BLaER1 (cell line): ENCODE data around the gene ARF3.
A peak's percentile ranks its signal among the peaks of the same experiment; 100 is the strongest.

Experiments used
- H3K27ac ChIP-seq: shearing (Covaris generic); formaldehyde crosslinking; 2 replicates; pipeline ENCODE4 v1.8.1; 2022
- H3K27me3 ChIP-seq: shearing (Covaris generic); formaldehyde crosslinking; 2 replicates; pipeline ENCODE4 v1.8.1; 2022
- H3K36me3 ChIP-seq: shearing (Covaris generic); formaldehyde crosslinking; 2 replicates; pipeline ENCODE4 v1.8.1; 2022
- H3K4me1 ChIP-seq: shearing (Covaris generic); formaldehyde crosslinking; 2 replicates; pipeline ENCODE4 v1.8.1; 2022
- H3K4me2 ChIP-seq: shearing (Covaris generic); formaldehyde crosslinking; 2 replicates; pipeline ENCODE4 v1.8.1; 2022
- H3K4me3 ChIP-seq: shearing (Covaris generic); formaldehyde crosslinking; 2 replicates; pipeline ENCODE4 v1.8.1; 2022
- H3K9ac ChIP-seq: shearing (Covaris generic); formaldehyde crosslinking; 2 replicates; pipeline ENCODE4 v1.8.1; 2022
- H3K9me3 ChIP-seq: shearing (Covaris generic); formaldehyde crosslinking; 2 replicates; pipeline ENCODE4 v1.8.1; 2022
- H4K20me1 ChIP-seq: shearing (Covaris generic); formaldehyde crosslinking; 2 replicates; pipeline ENCODE4 v1.8.1; 2022
- Cebpa-rat ChIP-seq: shearing (Covaris generic); IDR thresholded peaks from 2 replicates; pipeline ENCODE4 v1.8.1; 2022

ARF3 gene

DNA sequence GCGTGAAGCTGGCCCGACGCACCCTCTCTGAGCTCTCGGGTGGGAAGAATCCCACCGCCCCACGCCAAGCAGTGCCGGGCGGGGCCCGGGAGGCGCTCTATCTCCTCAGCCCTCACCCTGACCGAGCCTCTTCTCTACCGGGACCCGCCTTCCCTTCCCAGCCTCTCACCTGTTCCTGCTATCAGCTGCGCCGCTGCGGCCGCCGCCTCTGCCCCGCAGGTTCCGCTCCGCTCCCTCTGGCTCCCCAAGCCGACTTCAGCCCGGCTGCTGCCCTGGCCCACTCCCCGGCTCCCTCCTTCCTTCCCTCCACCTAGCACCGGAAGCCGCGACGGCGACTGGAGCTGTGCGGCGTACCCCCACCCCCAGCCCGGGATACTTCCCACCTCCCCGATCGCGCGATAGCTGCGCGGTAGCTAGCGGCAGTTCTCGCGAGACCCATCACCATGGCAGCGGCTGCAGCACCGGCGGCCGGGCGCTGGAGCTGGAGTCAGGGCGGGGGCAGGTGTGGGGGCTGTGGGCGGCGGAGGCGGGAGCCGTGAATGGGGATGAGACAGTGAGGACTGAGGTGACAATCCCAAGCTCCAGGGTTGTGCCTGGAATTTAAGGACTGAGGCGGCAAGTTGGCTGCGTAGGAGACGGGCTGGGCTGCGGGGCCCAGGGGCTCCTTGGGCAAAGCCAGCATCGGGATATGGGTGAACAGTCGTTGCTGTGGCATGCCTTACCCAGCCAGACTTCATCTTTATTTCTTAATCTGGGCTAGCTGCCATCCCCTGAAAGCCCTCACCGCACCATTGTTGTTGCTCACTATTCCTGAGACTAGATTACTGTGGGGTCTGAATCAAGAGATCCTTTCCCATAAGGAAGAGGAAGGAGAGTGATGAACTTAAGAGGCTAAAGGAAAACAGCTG, at the start of gene ARF3:
TSS of gene ARF3 (minus strand) at position 347 of the 908 bp plus-strand sequence. CDS start 16,392 bp downstream, outside the sequence.
- H4K20me1 ChIP-seq: peaks cover 42% of the 10 kb centered on the region
- no peaks in the 10 kb centered on the region for H3K27me3 ChIP-seq

DNA sequence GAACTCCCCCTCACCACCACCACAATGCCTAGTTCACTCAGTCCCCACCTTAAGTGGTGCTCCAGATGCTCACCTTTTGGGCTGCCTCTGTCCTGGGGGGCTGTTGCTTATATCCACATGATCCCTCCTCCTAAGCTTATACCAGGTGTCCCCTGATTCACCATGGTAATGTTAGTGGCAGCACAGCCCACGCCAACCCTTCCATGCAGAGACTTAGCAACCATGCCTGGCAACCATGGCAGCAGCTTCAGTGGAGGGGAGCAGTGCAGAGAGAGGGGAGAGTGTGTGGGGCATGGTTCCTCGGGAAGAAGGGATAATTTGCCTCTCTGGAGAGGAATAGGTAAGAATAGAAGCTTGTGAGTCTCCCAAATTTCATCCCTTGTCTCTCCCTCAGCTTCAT, 43.1 kb upstream of the ARF3 start:
- Histone ChIP-seq H3K27ac (no peak overlapping the region), H3K9me3 (no peaks in the 10 kb centered on the region), H3K9ac (0 out of 2 replicates have a peak overlapping the region, but pooled peaks have one; percentile 57), H3K4me1 (peaks cover 54% of the 10 kb centered on the region), H3K27me3 (peaks cover 59% of the 10 kb centered on the region), H3K4me2 (peak overlapping the region; percentile 87), H4K20me1 (peaks cover 37% of the 10 kb centered on the region), H3K36me3 (peaks cover 45% of the 10 kb centered on the region), H3K4me3 (peak overlapping the region; percentile 70)
- TF ChIP-seq Cebpa-rat: no peak

More for the DNA sequence above, at the start of gene ARF3:
- Histone ChIP-seq H3K9me3 (no peaks in the 10 kb centered on the region), H3K27ac (peak within 1 kb of the TSS; percentile 71), H3K4me3 (peak within 1 kb of the TSS; percentile 81), H3K4me1 (peaks cover 38% of the 10 kb centered on the region), H3K4me2 (peak within 1 kb of the TSS; percentile 96), H3K36me3 (peaks cover 26% of the 10 kb centered on the region), H3K9ac (peak within 1 kb of the TSS; percentile 83)
- TF ChIP-seq Cebpa-rat: no peak

DNA sequence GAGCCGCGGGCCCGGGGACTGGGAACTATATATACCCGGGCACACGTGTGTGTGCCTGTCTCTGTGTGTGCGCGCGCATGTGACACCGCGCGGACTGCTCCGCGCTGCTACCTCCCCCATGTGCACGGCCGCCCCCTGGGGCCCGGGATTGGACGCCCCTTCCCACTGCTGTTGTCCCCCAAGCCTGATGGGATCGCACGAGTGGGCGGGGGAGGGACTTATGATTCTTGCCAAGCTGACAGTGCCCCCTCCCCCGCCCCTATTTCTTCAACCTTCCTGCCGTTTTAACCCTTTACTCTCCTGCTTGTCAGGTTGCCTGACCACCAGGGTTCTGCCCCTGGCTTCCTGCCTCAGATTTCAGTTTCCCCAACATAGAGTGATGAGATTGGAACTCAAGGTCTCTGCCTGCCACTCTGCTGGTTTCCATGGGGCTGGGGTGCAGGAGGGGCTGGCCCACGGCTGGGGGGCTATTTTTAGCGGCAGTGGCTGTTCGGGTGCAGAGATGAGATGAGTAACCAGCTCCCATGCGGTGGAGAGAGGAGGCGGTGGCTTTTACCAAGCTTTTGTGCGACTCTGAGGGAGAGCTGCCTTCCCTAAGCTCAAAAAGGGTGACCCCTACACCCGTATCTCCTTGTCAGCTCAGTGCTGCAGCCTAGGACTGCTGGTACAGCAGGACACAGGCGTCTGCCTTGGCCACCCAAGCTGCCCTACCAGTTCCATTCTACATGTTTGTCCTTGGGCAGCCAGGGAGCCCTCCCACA, 42.3 kb upstream of the ARF3 start, which contains the start of gene DDN:
TSS of gene DDN (minus strand) at position 5 of the 761 bp plus-strand sequence. CDS start 88 bp downstream, outside the sequence.
- peaks cover 37% of the 10 kb centered on the region for H3K36me3 ChIP-seq
- TF ChIP-seq Cebpa-rat: no peak
- H3K4me1 ChIP-seq: peaks cover 59% of the 10 kb centered on the region
- peak within 1 kb of the TSS; percentile 40; the same call in 1 of the 2 replicates for H3K27ac ChIP-seq
- no peaks in the 10 kb centered on the region for H3K9me3 ChIP-seq
- H3K4me3 ChIP-seq: peak within 1 kb of the TSS; percentile 70
- peak within 1 kb of the TSS; percentile 63 for H3K9ac ChIP-seq
- peaks cover 37% of the 10 kb centered on the region for H4K20me1 ChIP-seq
- peaks cover 65% of the 10 kb centered on the region for H3K27me3 ChIP-seq
- peak within 1 kb of the TSS; percentile 87 for H3K4me2 ChIP-seq

DNA sequence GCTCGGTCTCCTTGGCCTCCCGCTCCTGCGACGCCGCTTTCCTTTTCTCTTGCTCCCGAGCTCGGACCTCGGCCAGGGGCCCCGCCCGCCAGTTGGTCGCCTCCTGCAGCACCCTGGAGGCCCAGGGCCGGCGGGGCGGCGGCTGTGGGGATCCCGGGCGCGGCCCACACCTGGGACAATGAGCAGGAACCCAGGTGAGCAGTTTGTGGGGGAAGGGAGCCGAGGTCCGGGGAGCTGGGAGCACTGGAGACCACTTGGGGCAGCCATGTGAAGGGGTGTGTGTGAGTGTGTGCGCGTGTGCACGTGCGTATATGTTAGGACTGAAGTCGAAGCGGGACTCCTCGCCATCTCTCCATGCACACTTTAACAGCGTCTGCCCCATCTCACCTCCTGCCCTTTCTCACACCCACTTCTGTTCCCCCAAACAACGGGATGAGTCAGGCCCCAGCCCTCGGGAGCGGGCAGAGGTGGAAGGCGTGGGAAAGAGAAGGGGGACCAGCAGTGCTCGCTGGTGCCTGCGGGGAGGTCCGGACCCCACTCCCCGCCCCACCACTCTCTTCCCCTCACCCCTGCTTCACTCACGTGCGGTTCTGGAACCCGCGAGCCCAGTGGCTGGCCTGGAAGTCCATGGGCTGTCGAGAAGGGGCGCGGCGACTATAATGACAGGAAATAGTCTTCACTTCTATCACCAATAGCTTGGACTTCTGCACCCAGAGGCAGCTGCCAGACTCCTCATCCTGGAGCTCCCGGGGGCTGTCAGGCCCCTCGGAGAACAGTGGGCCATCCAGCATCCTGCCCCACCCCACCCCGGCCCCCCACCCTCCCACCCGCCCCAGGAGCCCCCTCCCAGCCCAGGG, 41.4 kb upstream of the ARF3 start:
- peaks cover 59% of the 10 kb centered on the region for H3K4me1 ChIP-seq
- peaks cover 29% of the 10 kb centered on the region for H3K36me3 ChIP-seq
- H3K27me3 ChIP-seq: peaks cover 73% of the 10 kb centered on the region
- peaks cover 37% of the 10 kb centered on the region for H4K20me1 ChIP-seq
- H3K27ac ChIP-seq: peak overlapping the region; percentile 35; the same call in 1 of the 2 replicates
- H3K9me3 ChIP-seq: no peaks in the 10 kb centered on the region
- H3K9ac ChIP-seq: peak overlapping the region; percentile 63
- no peak for TF ChIP-seq Cebpa-rat
- H3K4me2 ChIP-seq: peak overlapping the region; percentile 87
- peak overlapping the region; percentile 70 for H3K4me3 ChIP-seq

DNA sequence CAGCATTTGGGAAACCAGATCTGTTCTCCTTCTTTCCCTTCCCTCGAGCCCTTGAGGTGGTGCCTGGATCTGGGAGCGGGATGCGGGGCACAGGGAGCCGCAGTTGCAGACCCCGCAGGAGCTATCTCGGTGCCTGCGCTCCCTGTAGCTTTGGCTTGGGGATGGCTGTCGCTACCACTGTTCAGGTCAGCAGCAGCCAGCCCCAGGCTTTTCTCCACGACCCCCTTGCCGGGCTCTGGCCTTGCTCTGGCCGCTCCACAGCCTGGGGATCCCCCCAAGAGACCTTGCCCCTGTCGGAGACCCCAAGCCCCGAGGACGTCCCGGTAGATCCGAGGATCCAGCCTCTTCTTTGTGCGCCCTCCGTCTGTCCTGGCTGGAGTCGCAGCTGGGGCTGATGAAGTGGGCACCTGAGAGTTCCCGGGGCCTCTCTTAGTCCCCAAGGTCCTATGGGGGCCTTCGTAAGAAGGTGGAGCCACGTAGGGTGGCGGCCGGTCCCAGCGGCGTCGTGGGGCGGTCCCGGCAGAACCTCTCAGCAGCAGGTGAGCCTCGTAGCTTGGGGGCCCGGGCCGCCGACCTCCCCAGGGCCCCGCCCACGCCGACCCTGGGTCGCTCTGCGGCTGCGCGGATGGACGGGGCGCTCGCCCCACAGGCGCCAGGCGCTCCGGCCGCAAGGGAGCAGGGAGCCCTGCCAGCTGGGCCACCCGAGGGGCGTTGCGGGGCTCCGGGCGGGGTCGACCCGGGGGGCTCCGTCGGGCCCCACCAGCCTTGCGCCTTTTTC, 40.6 kb upstream of the ARF3 start:
- Histone ChIP-seq H3K27ac (peak overlapping the region; percentile 35; the same call in 1 of the 2 replicates), H3K36me3 (peaks cover 21% of the 10 kb centered on the region), H3K9me3 (no peaks in the 10 kb centered on the region), H3K4me1 (peaks cover 59% of the 10 kb centered on the region), H3K9ac (peak overlapping the region; percentile 63), H3K27me3 (peaks cover 77% of the 10 kb centered on the region), H4K20me1 (peaks cover 37% of the 10 kb centered on the region), H3K4me2 (peak overlapping the region; percentile 87), H3K4me3 (peak overlapping the region; percentile 70)
- TF ChIP-seq Cebpa-rat: no peak

DNA sequence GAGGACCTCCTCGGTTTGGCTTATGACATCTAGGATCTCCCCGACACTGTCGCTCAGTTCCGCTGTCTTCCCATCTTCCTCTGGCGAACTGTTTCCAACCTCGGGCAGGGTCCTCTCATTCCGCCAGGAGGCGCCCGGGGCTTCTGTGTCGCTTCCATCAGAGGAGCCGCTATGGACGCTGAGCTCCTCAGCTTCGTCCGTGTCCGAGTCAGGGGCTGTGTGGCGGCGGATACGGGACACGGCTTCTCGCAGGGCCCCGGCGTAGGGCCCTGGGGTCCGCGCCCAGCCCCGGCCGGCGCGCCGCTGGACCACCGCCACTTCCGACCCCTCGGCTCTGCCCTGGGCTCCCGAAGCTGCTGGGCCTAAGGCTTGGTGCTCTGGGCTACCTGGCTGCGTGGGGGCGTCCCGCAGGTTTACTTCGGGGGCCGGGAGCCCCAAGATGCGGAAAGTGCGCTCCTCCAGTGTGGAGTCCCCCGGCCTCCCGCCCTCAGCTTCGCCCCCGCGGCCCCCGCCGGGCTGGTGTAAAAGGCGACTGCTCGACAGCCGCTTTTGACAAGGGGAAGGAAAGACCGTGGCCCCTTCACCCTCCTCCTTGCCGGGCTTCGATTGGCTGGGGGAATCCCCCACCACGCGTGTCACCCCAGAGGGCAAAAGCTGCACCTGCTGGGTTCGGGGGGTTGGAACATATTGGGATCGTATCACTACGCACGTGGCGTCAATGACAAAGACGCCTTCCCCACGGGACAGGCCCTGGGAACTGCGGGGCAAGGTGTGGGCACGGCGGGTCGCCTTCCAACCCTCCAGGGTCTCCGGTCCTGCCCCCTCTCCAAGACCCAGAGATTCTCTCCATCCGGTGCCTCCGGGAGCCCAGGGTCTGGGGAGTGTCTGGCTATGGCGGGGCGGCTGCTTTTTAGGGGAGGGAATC, 39.8 kb upstream of the ARF3 start:
- Histone ChIP-seq H3K27me3 (peaks cover 77% of the 10 kb centered on the region), H3K9ac (peak overlapping the region; percentile 63; the same call in 1 of the 2 replicates), H3K36me3 (peaks cover 12% of the 10 kb centered on the region), H3K27ac (no peak overlapping the region), H3K4me3 (peak overlapping the region; percentile 70), H3K4me2 (peak overlapping the region; percentile 87), H3K9me3 (no peaks in the 10 kb centered on the region), H4K20me1 (peaks cover 37% of the 10 kb centered on the region), H3K4me1 (peaks cover 59% of the 10 kb centered on the region)
- TF ChIP-seq Cebpa-rat: no peak

DNA sequence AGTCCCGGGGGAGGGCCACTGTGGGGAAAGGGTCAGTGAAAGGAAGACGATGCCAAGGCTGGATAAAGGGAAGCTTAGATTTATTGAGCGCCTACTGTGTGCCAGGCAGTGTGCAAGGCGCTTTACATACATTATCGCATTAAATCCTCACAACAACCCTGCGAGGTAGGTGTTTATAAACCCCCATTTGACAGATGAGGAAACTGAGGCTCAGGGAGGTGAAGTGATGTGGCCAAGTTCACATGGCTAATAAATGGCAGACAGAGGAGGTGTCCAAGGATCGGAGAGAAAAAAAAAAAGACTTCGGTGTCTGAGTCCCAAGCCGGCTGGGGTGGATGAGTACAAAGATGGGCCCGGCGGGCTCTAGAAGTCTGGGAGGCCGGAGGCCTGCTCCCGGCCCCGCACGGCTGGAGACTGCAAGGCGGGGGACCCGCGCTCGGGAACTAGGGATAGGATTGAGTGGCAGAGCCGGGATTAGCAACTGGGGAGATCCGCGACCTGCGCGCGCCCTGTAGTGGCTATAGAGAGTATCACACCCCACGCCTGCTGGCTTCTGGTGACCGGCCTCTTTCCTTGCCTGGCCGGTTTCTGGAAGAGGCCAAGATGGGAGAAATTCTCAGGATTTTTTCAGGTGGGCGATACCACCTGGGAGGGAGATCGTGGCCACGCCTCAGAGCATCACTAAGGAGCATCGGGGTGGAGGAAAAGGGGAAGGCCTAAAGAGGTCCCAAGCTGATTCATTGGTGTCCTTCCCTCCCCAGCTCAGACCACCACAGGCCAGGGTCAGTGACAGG, 38.0 kb upstream of the ARF3 start:
- H3K4me3 ChIP-seq: no peak overlapping the region
- no peak overlapping the region for H3K27ac ChIP-seq
- peaks cover 67% of the 10 kb centered on the region for H3K27me3 ChIP-seq
- TF ChIP-seq Cebpa-rat: no peak
- peaks cover 24% of the 10 kb centered on the region for H4K20me1 ChIP-seq
- H3K9ac ChIP-seq: no peak overlapping the region
- no peaks in the 10 kb centered on the region for H3K9me3 ChIP-seq
- peaks cover 62% of the 10 kb centered on the region for H3K4me1 ChIP-seq
- peak overlapping the region; percentile 66 for H3K4me2 ChIP-seq
- no peaks in the 10 kb centered on the region for H3K36me3 ChIP-seq
